Ishikawa (cell line): ENCODE data around the gene LRBA.

Experiments
- CEBPB ChIP-seq: IDR thresholded peaks from 2 replicates; pipeline ENCODE4 v1.6.1; 2012
- CREB1 ChIP-seq: IDR thresholded peaks from 2 replicates; pipeline ENCODE4 v1.6.1; 2012; ENCODE audit warnings: low read depth
- EGR1 ChIP-seq: IDR thresholded peaks from 2 replicates; pipeline ENCODE4 v1.6.1; 2012
- EP300 ChIP-seq: IDR thresholded peaks from 2 replicates; pipeline ENCODE4 v1.6.1; 2012; ENCODE audit warnings: borderline replicate concordance
- FOXM1 ChIP-seq: IDR thresholded peaks from 2 replicates; pipeline ENCODE4 v1.6.1; 2012; ENCODE audit warnings: low read depth, borderline replicate concordance
- MAX ChIP-seq: IDR thresholded peaks from 2 replicates; pipeline ENCODE4 v1.6.1; 2012
- NFIC ChIP-seq: IDR thresholded peaks from 2 replicates; pipeline ENCODE4 v1.6.1; 2012
- RAD21 ChIP-seq: IDR thresholded peaks from 2 replicates; pipeline ENCODE4 v1.6.1; 2012; ENCODE audit warnings: low read depth
- REST ChIP-seq: IDR thresholded peaks from 2 replicates; pipeline ENCODE4 v1.6.1; 2012; ENCODE audit warnings: low read depth, mild to moderate bottlenecking
- TAF1 ChIP-seq: IDR thresholded peaks from 2 replicates; pipeline ENCODE4 v1.6.1; 2012; ENCODE audit warnings: low read depth, mild to moderate bottlenecking
- TCF12 ChIP-seq: IDR thresholded peaks from 2 replicates; pipeline ENCODE4 v1.6.1; 2012; ENCODE audit warnings: low read depth
- TEAD4 ChIP-seq: IDR thresholded peaks from 2 replicates; pipeline ENCODE4 v1.6.1; 2012
- USF1 ChIP-seq: IDR thresholded peaks from 2 replicates; pipeline ENCODE4 v1.6.1; 2012
- YY1 ChIP-seq: IDR thresholded peaks from 2 replicates; pipeline ENCODE4 v1.6.1; 2012; ENCODE audit warnings: low read depth
- ZBTB7A ChIP-seq: IDR thresholded peaks from 2 replicates; pipeline ENCODE4 v1.6.1; 2012; ENCODE audit warnings: low read depth

Gene LRBA

GRCh38 chr4:151014521-151015458 lies at the start of gene LRBA:
Gene LRBA (minus strand): TSS chr4:151015284. CDS start chr4:151014642, 642 bp downstream.
- TF ChIP-seq EP300 (no peak), REST (no peak), EGR1 (no peak; the same call in 1 of the 2 replicates), TAF1 (no peak), FOXM1 (no peak), TCF12 (no peak), TEAD4 (no peak), YY1 (no peak), ZBTB7A (no peak; the same call in 1 of the 2 replicates), RAD21 (no peak), MAX (no peak; the same call in 1 of the 2 replicates), CEBPB (no peak), CREB1 (no peak), USF1 (no peak), NFIC (no peak)

GRCh38 chr4:151055539-151055938 lies 40.5 kb upstream of the LRBA start:
- TF ChIP-seq RAD21 (no peak), TCF12 (no peak), NFIC (no peak), YY1 (no peak), ZBTB7A (no peak), EGR1 (no peak), FOXM1 (no peak), CEBPB (no peak), TEAD4 (no peak), USF1 (no peak), REST (no peak), EP300 (no peak)

GRCh38 chr4:151052785-151053184 lies 37.7 kb upstream of the LRBA start:
- TF ChIP-seq EGR1 = no peak
- no peak for TF ChIP-seq TEAD4
- no peak for TF ChIP-seq FOXM1
- TF ChIP-seq ZBTB7A = no peak
- no peak for TF ChIP-seq REST
- TF ChIP-seq USF1 = no peak
- TF ChIP-seq TAF1 = no peak
- TF ChIP-seq MAX = no peak
- TF ChIP-seq RAD21 = no peak
- no peak for TF ChIP-seq YY1
- TF ChIP-seq CREB1 = no peak
- no peak for TF ChIP-seq EP300
- no peak for TF ChIP-seq CEBPB
- TF ChIP-seq TCF12 = no peak
- TF ChIP-seq NFIC = no peak
